Spleen (tissue), 7 donors: ENCODE results near the gene DYDC1.

ENCODE experiments used
- CTCF ChIP-seq, 11 experiments: fragments of 200-600 bp in 7 of 11; fragments of 450-650 bp in 4 of 11; sonication (generic) in 4 of 11; IDR thresholded peaks in 8 of 11; conservative IDR thresholded peaks in 3 of 11; 1 replicate in 7 of 11; 2 replicates in 4 of 11; pipeline versions ENCODE4 v1.4.0 to v1.8.0; 2016 to 2021; ENCODE audit warnings: antibody characterized with exemption in 11 of 11, inconsistent platforms in 4 of 11, mild to moderate bottlenecking in 1 of 11
- POLR2AphosphoS5 ChIP-seq, 3 donors: sonication (generic); formaldehyde crosslinking; IDR thresholded peaks; one replicate each; pipeline ENCODE4 v1.5.1; 2017; ENCODE audit warnings: antibody characterized with exemption in 3 of 3
- donor health status: DM: no; HTN: no; CAD: no; lungs with moderate emphysema.
- donor health status: DM: no; HTN: no; CAD: no.
- donor health status: DM: no; HTN: no; CAD: no.

GRCh38 chr10:80318742-80319141, 37.8 kb downstream of the DYDC1 start:
- TF ChIP-seq CTCF (IDR thresholded peaks at IDR 0.05 in 8 of 11, conservative IDR thresholded peaks at IDR 0.05 in 3 of 11) (no peak), POLR2AphosphoS5 (IDR thresholded peaks at IDR 0.05) (no peak)
